ENCODE measurements around the gene IRS2.
"Not testable (repeated sequence)": the region's sequence is repeated elsewhere in the genome, so short reads cannot be mapped to it uniquely, and the experiment has no call there.

The IRS2 gene

GRCh38 chr13:109786457-109787134 is at the start of gene IRS2:
TSS of gene IRS2 (minus strand) at chr13:109786583. CDS start at chr13:109786053, 530 bp downstream.
- DNase-seq (ENCODE audit: low read depth in 2 of 2), result peak; percentile 73 to 79

GRCh38 chr13:109834973-109835720 is 48.8 kb upstream of the IRS2 start:
- no peak for DNase-seq (ENCODE audit: low read depth in 2 of 2)

- no peak for DNase-seq (ENCODE audit: low read depth in 2 of 2)
Measured at GRCh38 chr13:109833940-109834339, 47.6 kb upstream of the IRS2 start.

- no peak for DNase-seq (ENCODE audit: low read depth in 2 of 2)
Measured at GRCh38 chr13:109833071-109833470, 46.7 kb upstream of the IRS2 start.

GRCh38 chr13:109828591-109829316 is 42.4 kb upstream of the IRS2 start:
- DNase-seq (ENCODE audit: low read depth in 2 of 2), result not testable (repeated sequence)

- not testable (repeated sequence) for DNase-seq (ENCODE audit: low read depth in 2 of 2)
Measured at GRCh38 chr13:109823201-109823600, 36.8 kb upstream of the IRS2 start.

GRCh38 chr13:109821103-109821502 is 34.7 kb upstream of the IRS2 start:
- DNase-seq (ENCODE audit: low read depth in 2 of 2), result no peak

- no peak for DNase-seq (ENCODE audit: low read depth in 2 of 2)
Measured at GRCh38 chr13:109819874-109820273, 33.5 kb upstream of the IRS2 start.

- no peak for DNase-seq (ENCODE audit: low read depth in 2 of 2)
Measured at GRCh38 chr13:109818886-109819285, 32.5 kb upstream of the IRS2 start.

GRCh38 chr13:109817591-109818535 is 31.5 kb upstream of the IRS2 start:
- DNase-seq (ENCODE audit: low read depth in 2 of 2), result no peak

GRCh38 chr13:109816808-109817203 is 30.4 kb upstream of the IRS2 start:
- DNase-seq (ENCODE audit: low read depth in 2 of 2), result no peak

GRCh38 chr13:109816112-109816807 is 29.9 kb upstream of the IRS2 start:
- no peak for DNase-seq (ENCODE audit: low read depth in 2 of 2)

GRCh38 chr13:109815651-109816050 is 29.3 kb upstream of the IRS2 start:
- no peak for DNase-seq (ENCODE audit: low read depth in 2 of 2)

- DNase-seq (ENCODE audit: low read depth in 2 of 2), result no peak
Measured at GRCh38 chr13:109813663-109814062, 27.3 kb upstream of the IRS2 start.

- no peak for DNase-seq (ENCODE audit: low read depth in 2 of 2)
Measured at GRCh38 chr13:109812382-109812781, 26.0 kb upstream of the IRS2 start.

GRCh38 chr13:109810761-109811510 is 24.6 kb upstream of the IRS2 start:
- no peak for DNase-seq (ENCODE audit: low read depth in 2 of 2)

GRCh38 chr13:109809216-109809932 is 23.0 kb upstream of the IRS2 start:
- DNase-seq (ENCODE audit: low read depth in 2 of 2), result no peak

GRCh38 chr13:109807345-109807744 is 21.0 kb upstream of the IRS2 start:
- DNase-seq (ENCODE audit: low read depth in 2 of 2), result no peak

- DNase-seq (ENCODE audit: low read depth in 2 of 2), result no peak
Measured at GRCh38 chr13:109804654-109805053, 18.3 kb upstream of the IRS2 start.
